AG20443 (cell line): Measurements from ENCODE around the gene PYGO2.

ENCODE experiments used
- DNase-seq: peaks from one replicate; pipeline ENCODE4 v3.0.0; 2012; ENCODE audit warnings: low spot score, mixed read lengths

PYGO2 gene, protein sequence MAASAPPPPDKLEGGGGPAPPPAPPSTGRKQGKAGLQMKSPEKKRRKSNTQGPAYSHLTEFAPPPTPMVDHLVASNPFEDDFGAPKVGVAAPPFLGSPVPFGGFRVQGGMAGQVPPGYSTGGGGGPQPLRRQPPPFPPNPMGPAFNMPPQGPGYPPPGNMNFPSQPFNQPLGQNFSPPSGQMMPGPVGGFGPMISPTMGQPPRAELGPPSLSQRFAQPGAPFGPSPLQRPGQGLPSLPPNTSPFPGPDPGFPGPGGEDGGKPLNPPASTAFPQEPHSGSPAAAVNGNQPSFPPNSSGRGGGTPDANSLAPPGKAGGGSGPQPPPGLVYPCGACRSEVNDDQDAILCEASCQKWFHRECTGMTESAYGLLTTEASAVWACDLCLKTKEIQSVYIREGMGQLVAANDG

DNA sequence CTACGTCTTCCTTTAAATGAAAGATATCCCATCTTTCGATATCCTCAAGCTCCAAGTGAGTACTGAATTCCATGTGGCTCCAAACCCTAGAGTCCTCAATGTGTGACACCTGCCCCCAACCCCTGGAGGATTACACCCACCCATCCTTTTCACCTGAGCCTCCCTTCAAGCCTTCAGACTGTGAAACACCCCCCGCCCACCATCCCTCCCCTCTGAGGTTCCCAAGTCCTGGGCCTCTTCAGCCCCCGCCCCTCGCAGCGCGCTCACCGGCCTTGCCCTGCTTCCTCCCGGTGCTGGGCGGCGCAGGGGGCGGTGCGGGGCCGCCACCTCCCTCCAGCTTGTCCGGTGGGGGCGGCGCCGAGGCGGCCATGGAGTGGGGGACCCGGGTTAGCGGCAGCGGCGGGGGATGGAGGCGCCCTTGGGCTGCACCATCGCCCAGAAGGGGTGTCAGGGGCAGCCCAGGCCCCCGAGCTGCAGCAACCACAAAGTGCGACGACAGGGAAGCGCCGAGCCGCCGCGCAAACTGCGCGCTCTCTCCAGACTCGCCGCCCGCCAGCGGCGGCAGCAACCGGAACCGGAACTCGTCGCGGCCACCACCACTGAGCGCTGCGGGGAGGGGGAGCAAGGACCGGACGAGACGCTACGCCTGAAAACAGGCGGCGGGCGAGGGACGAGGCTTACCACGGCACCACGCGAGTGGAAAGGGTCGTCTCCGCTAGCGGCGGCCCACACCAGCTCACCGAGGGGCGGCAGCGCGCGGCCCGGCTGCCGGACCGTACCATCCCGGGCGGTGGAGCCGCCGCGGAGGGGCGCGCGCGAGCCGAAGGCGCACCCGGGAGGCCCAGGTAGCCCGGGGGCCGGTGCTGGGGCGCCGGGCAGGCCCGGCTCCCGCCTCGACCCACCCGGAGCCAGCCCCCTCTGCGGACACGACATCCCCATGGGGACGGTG is at the start of gene PYGO2:
Gene PYGO2, minus strand, starts transcription at position 576 of the 949 bp plus-strand sequence. Its CDS starts 206 bp downstream, at position 370.
- DNase-seq: peak; percentile 87

DNA sequence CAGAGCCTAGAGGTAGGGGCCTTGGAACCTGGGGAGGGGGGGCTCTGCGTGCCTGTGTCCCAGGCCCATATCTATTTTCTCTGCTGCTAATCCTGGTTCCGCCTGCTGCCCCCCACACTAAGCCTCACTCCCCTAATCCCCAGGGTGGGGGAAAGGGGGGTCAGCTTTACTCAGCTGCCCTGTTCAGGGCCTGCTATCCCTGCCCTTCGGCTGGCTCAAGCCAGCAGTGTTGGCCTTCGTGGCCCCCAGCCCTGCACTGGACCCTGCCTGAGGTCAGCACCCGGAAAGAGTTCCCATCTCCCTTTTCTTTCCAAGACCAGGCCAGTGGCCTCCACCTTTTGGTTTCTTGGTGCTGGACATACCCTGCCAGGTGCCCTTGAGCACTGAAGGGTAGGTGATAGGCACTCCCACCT is 49.4 kb upstream of the PYGO2 start:
- DNase-seq: no peak

DNA sequence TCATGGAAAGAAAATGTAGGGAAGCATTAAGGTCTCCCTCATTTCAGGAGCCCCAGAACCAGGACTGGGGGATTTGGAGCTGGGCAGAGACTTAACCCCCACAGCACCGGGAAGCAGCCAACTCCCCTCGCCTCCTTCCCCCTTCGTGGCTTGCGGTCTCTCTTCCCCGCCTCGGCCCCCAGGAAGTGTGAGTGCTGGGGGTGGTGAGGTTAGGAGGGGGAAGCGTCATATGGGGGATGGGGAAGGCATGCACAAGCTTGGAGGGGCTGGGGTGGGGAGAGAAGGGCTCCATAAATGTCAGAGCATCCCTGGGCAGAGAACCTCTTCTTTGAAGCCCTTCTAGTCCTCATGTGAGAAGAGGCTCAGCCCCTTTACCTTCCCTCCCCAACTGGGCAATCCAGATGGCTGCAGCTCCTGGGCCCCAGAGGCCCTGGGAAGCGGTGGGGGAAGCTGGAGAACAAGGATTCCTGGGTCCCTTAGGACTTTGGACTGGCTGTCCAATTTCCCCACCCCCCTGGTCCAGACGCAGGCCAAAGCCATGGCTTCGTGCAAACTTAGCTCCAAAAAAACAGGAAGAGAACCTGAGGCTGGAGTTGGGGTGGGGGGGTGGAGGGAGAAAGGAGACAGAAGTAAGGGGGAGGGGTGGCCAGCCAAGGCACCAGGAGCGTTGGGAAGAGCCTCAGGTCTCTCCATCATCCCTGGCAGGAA is 48.8 kb upstream of the PYGO2 start:
- DNase-seq: no peak

DNA sequence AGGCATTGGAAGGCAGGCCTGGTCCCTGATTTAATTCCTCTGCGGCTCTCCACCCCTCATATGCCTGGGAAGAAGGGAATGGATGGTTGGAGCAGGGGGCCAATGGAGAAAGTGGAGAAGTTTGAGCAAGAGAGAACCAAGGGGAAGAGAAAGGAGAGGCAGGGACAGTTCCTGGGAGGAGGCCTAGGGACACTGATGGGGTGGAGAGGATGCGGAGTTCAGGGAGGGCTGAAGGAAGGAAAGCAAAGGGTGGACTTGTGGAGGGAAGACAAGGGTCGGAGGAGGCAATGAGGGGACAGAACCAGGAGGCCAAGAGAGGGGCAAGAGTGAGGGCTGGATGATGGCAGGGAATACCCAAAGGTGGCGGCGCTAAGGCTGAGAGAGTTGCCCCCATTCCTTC is 48.2 kb upstream of the PYGO2 start:
- DNase-seq: no peak

DNA sequence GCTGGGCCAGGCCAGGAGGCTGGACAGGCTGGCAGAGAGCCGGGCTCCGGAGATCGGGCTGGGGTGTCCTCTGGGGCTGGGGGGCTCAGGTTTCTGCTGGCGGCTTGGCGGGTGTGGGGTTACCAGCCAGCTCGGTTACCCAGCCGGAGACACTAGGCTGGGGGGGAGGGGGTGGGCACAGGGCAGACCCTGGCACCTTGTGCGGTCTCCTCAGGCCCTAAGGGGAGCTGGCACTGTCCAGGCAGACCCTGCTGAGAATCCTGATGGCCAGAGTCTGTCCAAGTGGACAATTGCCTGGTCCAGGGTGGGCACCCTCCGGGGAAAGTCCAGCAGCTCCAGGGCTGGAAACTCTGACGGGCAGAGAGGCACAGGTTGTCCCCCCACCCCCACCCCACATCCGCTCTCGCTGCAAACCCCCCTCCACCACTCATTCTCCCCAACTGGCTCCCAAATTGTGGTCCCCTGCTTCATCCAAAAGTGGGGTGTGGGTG is 47.7 kb upstream of the PYGO2 start:
- DNase-seq: no peak

DNA sequence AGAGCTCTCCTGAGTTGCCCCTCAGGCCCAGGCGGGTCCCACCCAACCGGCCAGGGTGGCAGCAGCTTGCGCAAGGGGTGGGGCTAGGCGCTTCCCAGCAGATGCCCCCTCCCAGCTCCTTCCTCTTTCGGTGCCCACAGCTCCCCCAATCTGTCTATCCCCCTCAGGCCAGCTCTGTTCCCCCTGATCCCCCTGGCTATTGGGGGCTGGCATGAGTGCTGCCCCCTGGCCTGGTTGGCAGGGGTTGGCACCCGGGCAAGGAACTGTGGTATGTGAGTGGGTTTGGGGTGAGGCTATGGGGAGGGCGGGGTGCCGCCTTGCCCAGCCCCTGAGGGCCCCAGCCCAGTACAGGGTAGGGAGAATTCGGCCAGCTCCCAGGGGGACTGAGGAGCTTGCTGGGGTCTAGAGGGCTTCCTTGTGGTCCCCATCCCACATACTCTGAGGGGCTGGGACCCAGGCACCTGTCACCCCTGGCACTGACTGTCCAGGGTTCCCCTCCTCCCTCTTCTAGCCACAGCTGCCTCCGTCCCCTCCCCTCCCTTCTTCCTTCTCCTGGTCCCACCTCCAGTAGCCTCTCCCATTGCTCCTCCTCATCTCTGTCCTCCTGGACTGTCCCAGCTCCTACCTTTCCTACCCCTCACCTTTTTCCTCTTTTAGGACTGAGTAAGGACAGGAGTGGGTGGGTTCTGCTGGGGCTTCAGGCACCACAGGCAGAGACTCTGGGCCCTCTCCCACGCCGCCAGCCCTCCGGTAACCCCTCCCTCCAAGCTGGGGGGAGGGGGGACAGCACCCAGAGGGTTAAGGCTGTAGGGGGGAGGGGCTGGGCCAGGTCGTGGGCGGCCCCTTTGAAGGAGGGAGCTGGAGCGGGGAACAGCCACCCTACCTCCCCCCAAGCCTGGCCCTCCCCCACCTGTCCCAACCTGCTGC is 46.7 kb upstream of the PYGO2 start:
- DNase-seq: no peak

DNA sequence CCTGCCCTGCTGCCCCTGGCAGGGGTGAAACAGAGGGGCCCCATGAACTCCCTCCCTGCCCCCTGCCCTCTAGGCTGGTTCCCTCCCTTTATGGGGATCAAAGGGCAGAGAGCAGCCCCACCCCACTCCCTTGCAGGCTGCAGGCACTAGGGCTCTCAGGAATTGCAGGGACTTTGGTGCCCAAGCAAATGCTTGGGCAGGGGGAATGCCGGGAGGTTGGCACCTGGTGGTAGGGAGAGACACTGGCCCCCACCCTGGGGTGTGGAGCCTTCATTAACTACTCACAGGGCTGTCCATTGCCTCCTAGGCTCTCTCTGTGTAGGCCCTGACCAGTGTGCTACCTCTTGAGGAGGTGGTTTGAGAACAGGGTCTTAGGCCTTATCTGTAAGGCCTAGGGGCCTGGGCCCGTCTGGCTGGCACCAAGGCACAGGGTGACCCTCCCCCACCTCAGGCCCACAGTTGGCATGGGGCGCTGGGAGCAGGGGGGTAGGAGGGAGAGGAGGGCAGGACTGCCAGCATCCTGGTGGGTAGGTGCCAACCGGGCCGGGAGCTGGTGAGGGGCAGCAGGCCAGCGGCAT is 45.8 kb upstream of the PYGO2 start:
- no peak for DNase-seq

DNA sequence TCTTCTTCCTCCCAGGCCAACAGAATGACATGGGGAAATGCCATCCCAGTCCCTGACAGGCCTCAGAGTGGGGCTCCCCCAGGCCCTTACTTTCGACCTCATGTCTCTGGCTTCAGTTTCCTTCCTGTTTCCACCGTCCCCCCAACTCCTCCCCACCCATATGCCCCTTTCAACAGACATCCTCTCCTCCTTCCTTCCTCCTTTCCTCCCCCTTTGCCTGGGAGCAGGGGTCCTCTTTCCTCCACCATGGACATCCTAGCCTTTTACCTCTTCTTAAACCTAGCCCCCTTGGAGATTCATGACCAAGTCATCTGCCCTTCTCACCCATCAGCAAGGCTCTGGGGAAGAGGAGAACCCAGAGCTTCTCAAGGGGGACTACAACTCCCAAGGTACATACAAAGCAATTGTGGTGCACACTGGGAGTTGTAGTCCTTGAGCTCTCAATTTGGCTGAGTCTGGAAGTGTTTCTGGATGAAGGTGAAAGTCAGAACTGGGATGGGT is 45.1 kb upstream of the PYGO2 start:
- DNase-seq: no peak

DNA sequence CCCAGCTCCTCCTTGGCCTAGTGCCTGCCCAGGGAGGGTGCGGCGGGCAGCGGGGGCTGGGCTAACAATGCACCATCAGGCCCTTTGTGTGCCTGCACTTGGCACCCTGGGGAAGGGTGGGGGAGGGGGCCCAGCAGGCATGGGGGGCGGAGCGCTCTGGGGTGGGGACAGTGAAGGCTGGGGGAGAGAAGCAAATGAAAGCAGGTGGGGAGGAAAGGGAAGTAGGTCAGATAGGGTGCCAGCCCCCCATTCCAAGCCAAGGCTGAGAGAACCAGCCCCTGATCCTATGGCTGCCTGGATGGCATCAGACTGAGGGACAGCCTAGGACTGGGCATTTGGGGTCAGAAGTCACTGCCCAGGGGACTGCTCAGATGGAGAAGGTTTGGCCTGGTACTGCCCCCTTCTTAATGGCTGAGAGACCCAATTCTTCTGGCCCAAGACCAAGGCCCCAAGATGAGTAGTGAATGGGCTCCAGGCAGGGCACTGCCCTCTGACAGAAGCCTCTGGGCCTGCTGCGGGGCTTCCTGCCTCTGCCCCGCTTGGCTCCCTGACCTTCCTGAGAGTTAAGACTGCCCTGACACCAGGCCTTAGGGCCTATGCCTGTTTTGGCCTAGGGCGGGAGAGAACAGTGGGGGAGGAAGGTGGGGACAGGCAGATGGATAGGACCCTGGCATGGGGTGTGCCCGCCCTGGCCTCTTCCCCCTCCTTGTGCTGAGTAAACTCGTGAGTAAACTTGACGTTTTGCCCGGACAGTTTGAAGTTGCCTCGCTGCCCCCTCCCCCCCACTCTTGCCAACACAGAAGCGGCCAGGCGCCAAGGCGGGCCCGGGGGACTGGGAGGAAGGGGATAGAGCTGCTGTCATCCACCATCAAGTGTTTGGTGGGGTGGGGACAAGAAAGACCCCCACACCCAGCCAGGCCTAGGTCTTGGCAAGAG is 43.8 kb upstream of the PYGO2 start:
- DNase-seq: peak; percentile 43

DNA sequence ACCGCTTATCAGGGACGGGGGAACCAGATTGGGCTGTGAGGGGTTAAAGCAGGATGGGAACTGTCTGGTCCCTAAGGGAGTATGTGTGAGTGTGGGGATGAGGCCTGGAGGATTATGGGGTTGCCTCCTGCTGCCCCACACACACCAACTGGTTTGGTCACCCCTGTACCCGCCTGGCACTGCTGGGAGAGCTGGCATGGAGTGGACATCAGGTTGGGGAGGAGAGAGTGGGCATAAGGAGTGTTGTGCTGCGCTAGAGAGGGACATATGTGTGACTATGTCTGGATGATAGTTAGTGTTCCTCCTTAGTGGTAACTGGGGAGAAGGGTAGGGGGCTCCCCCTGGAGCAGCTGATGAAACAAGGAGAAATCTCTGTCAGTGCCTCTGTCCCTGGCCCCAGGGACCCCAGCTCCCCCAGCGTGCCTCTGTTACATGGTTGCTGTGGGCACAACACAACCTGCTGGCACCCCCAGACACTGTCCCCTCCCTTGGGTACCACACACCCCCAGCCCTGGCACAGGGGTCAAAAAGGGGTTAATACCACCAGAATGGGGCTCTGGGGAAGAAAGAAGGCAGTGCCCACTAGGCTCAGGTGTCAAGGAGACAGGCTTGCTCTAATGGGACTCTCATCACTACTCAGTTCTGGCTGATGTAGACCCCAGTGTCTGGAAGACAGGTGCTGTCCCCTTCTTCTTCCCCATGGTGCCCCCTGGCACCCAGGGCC is 42.9 kb upstream of the PYGO2 start:
- DNase-seq: no peak

DNA sequence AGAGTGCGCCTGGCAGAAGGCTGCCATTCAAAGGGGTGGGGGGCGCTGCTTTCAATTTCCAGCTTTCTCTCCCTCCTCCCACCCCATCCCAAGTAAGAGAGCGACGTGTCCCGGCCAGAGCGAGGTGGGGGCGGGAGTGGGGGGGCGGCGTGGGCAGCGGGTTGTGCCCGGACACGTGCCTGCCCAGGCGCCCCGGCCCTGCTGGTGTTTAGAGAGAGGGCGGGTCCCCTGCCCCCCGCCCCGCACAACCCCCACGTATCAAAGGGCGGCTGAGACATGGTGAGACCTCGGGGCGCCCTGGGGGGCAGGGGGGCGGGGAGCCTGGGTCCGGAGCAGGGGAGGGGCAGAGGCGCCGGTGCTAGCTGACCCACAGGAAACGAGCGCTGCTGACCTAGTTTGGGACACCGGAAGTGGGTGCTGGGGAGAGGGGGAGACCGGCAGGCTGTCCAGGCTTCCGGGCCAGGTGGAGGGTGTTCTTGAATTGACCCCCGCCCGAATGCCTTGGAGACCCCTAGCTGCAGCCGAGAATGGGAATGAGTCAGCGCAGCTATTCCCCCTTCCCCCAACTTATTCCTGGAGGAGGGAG is 42.3 kb upstream of the PYGO2 start:
- DNase-seq: peak; percentile 49

DNA sequence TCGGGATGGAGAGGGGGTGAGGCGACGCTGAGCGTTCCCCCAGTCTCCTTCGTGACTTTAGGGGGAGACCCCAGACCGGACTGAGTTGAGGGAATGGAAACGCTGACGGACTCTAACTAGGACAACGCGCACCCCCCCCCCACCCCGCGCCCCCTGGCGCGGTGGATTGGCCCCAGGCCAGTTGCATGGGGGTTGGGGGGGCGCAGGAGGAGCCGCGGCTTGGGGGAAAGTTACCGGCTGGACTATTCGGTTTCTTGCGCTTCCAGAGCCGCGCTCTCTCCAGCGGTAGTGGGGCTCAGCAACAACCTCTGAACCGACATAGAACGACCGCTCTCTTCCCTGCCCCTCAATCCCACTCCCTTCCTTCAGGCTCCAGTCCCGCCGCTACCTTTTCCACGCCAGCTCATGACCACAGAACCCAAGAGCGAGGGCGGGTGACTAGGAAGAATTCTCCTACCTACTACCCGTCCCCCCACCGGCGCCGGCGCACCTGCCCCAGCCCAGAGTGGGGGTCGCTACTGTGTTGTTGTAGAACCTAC is 41.7 kb upstream of the PYGO2 start:
- no peak for DNase-seq

DNA sequence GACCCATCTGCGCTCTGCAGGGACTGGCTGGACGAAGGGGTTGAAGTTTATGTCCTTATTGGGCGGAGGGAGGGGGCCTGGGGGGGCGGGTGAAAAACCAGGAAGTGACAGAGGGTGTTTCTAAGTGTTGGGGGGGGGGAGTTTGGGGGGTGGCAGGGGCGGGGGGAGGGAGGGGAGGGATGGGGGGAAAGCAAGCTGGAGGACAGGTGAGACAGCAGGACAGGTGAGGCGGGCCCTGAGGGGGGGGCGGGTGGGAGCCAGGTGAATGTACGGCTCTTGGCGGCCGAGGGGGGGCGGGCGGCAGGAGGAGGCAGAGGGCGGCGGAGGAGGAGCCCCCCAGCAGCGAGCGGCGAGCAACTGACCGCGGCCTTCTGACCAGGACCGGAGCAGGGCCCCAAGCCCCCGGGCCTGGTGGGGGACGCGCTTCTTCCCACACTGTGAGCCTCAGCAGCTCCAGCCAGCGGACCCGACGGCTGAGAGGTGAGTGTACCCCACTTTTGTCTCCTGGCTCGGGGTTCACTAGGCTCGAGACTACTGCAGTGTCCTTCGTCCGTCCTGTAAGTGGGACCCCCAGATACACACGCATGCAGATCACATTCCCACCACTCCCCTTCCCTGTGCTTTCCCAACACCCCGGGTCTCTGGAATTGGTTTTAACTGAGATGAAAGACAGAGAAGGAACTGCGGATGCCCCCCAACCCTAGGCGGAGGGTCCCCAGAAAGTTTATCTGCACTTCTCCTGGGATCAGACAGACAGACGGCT is 41.1 kb upstream of the PYGO2 start, which contains the start of gene ZBTB7B:
Gene ZBTB7B, plus strand, starts transcription at position 339 of the 763 bp plus-strand sequence. CDS start 11,859 bp downstream, outside the sequence.
- DNase-seq: peak; percentile 65

DNA sequence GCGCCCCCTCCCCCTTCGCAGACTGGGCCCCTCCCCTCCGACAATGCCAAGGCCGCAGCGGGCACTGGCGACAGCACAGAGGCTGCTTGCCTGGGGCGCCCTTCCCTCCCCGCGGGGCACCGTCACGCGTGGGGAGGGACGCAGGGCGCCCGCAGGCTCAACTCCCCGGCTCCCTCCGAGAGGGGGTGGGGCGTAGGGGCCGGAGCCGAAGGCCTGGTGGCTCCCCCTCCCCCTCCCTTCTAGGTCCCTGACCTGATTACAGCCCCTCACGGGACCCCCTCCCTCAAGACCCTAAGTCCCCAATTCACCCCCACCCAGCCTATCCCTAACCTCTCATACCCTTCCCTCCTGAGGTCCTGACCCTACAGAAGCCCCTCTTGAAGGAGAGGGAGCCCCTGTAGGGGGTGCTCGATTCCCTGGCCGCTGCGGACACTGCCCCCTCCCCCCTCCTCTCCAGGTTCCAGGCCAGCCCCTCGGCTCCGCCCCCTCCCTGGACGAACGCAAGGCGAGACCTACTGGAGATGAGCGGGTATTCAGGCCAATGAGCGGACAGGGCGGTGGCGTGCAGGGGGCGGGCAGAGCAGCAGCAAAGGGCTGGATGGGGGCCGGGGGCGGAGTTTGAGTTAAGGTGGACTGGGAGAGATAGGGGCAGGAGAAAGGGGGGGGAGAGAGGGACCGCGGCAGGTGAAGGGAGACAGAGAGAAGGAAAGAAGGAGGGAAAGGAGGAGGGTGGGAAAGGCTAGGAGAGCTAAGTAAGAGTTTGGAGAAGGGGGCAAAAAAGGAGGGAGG is 40.3 kb upstream of the PYGO2 start:
- peak; percentile 98 for DNase-seq

DNA sequence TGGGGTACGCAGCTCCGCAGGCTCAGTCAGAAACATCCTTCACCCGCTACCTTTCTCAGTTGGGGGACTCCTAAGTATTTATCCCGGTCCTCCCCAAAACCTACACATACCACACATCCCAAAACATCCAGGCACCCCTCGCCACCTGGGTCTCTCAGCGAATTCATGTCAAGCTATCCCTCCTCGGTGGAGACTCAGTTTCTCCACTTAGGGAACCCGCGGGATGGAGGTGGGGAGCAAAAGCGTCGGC is 39.8 kb upstream of the PYGO2 start:
- DNase-seq: no peak

DNA sequence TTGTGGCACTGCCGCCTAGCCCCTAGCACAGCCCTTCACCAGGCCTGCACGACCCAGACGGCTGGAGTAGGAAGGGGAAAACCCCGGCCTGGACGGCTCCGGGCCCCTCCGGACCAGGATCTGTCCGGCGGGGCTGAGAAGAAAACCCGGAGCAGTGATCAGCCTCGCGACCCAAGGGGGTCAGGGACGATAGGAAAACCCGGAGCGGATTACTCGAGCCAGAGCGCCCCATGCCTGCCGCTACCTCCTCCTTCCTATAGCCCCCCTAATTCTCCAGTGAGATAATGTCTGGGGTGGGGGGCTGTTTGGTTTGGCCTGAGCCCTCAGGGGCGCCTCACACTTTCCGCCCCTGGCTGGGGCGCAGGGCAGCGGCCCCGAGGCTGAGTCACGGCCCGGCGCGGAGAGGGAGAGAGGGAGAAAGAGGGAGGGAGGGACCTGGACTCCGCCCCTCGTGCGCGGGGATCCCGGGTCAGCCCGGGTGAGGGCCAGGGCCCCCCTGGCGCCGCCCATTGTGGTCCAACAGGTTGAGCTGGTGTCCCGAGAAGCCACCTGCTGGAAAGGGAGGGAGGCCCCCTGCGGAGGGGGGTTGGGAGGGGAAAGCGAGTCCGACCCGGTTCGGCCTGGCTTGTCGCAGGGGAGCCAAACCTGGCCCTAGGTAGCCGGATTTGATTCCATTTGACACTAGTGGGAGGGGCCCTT is 39.3 kb upstream of the PYGO2 start:
- peak; percentile 83 for DNase-seq
